PC-3 (cell line): ENCODE data around the gene GPD2.

Source experiments
- CTCF ChIP-seq: fragments of 300-600 bp; sonication (generic); conservative IDR thresholded peaks from 2 replicates; pipeline ENCODE4 v1.5.1; 2017; ENCODE audit warnings: antibody characterized with exemption, low read depth, mild to moderate bottlenecking, low read length
- EZH2 ChIP-seq: fragments of 300-600 bp; sonication (generic); IDR thresholded peaks from one replicate; pipeline ENCODE4 v1.6.1; 2017; ENCODE audit warnings: antibody characterized with exemption, mild to moderate bottlenecking, low read length; ENCODE audit not compliant: unreplicated experiment
- EZH2phosphoT487 ChIP-seq: fragments of 300-600 bp; sonication (generic); IDR thresholded peaks from 2 replicates; pipeline ENCODE4 v1.6.1; 2018; ENCODE audit warnings: mild to moderate bottlenecking, antibody characterized with exemption, low read length, borderline replicate concordance

- TF ChIP-seq CTCF (no peak), EZH2phosphoT487 (no peak), EZH2 (no peak)
Measured at GRCh38 chr2:156630579-156631337, 194.6 kb downstream of the GPD2 start.
